Natural killer cell treated with Interleukin-12 subunit alpha and Interleukin-12 subunit beta and Interleukin-15 and Interleukin-18, amount 100 ng/mL, for 72 hours (primary cell): ENCODE data around the gene CDC45. TPM values are rescaled to one million over a fixed set of nuclear protein-coding genes. Genes with fewer than 3 reads are reported as not detected.
"Not testable (repeated sequence)": the region's sequence is repeated elsewhere in the genome, so short reads cannot be mapped to it uniquely, and the experiment has no call there.

ENCODE experiments used
- ATAC-seq, 2 donors: fragments of 150-1000 bp; cut with Tn5 transposase in 1 of 2; sonication (Bioruptor Pico), chemical (Tn5 transposase) in 1 of 2; 2 replicates each; pipeline ENCODE4 v1.10.0; 2021
- DNase-seq: peaks from one replicate; pipeline ENCODE4 v3.0.0; 2022; ENCODE audit warnings: low spot score
- H3K27ac Mint-ChIP-seq, 2 donors: 1 replicate in 1 of 2; 2 replicates in 1 of 2; pipeline ENCODE4 v1.8.0; 2022; ENCODE audit warnings: mixed read lengths in 2 of 2, mild to moderate bottlenecking in 1 of 2, moderate library complexity in 1 of 2
- H3K27me3 Mint-ChIP-seq, 2 donors: 1 replicate in 1 of 2; 2 replicates in 1 of 2; pipeline ENCODE4 v1.8.0; 2022; ENCODE audit warnings: mixed read lengths in 2 of 2
- H3K36me3 Mint-ChIP-seq: one replicate; pipeline ENCODE4 v1.8.0; 2022; ENCODE audit warnings: mixed read lengths
- H3K4me1 Mint-ChIP-seq, 2 donors: 1 replicate in 1 of 2; 2 replicates in 1 of 2; pipeline ENCODE4 v1.8.0; 2022; ENCODE audit warnings: low read depth in 2 of 2, mixed read lengths in 2 of 2, mild to moderate bottlenecking in 1 of 2
- H3K4me3 Mint-ChIP-seq: one replicate; pipeline ENCODE4 v1.8.0; 2022; ENCODE audit warnings: mixed read lengths
- H3K9me3 Mint-ChIP-seq: 2 replicates; pipeline ENCODE4 v1.8.0; 2022; ENCODE audit warnings: mixed read lengths
- total RNA-seq, 2 donors: library from RNA; stranded (reverse); gene quantifications; one replicate each; pipeline ENCODE4 v1.2.3, GENCODE V29; 2022

Gene CDC45, protein sequence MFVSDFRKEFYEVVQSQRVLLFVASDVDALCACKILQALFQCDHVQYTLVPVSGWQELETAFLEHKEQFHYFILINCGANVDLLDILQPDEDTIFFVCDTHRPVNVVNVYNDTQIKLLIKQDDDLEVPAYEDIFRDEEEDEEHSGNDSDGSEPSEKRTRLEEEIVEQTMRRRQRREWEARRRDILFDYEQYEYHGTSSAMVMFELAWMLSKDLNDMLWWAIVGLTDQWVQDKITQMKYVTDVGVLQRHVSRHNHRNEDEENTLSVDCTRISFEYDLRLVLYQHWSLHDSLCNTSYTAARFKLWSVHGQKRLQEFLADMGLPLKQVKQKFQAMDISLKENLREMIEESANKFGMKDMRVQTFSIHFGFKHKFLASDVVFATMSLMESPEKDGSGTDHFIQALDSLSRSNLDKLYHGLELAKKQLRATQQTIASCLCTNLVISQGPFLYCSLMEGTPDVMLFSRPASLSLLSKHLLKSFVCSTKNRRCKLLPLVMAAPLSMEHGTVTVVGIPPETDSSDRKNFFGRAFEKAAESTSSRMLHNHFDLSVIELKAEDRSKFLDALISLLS
- total RNA-seq = 100 to 1,000 TPM in 1 of 2 donors, 10 to 100 TPM in 1; 57.8 to 137 TPM

DNA sequence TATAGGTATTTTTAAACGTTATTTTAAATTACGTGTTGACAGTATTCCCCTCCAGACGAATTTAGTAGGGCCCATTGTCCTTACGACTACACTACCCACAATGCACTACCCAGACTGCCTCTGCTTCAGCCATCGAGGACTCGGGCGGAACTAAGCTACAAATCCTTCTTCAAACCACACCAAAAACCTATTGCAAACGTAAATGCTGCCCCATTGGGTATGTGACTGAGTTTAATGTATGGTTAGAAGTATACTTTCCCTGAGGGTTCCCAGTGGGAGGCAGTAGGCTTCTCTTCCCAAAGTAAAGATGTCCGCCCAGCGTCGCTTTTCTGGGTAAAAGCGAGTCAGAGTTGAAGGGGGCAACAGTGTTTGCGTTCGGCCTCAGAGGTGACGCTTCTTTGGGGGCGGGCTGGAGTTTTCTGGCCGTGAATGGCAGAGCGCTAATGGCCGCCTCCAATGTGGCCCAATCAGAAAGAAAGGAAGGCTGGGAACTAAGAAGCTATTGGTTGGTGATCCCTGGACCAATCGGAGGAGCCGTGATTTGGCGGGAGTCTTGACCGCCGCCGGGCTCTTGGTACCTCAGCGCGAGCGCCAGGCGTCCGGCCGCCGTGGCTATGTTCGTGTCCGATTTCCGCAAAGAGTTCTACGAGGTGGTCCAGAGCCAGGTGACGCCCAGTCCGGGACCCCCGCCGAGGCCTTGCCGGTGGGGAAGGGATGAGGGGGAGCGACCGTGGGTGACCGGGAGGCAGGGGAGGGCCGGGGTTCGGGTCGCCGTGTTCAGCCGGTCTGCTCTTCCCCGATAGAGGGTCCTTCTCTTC is at the start of gene CDC45:
Gene CDC45, plus strand, starts transcription at position 566 of the 818 bp plus-strand sequence. Its CDS starts 49 bp downstream, at position 615.
- Mint-ChIP-seq H3K9me3 (no peaks in the 10 kb centered on the region), H3K36me3 (peaks cover 11% of the 10 kb centered on the region), H3K4me3 (peak within 1 kb of the TSS; percentile 99), H3K27ac (peak within 1 kb of the TSS; percentile 95 to 100), H3K27me3 (no peaks in the 10 kb centered on the region), H3K4me1 (peaks cover 30 to 33% of the 10 kb centered on the region in 2 donors)
- ATAC-seq (peak; percentile 95 to 96), DNase-seq (peak; percentile 96)

DNA sequence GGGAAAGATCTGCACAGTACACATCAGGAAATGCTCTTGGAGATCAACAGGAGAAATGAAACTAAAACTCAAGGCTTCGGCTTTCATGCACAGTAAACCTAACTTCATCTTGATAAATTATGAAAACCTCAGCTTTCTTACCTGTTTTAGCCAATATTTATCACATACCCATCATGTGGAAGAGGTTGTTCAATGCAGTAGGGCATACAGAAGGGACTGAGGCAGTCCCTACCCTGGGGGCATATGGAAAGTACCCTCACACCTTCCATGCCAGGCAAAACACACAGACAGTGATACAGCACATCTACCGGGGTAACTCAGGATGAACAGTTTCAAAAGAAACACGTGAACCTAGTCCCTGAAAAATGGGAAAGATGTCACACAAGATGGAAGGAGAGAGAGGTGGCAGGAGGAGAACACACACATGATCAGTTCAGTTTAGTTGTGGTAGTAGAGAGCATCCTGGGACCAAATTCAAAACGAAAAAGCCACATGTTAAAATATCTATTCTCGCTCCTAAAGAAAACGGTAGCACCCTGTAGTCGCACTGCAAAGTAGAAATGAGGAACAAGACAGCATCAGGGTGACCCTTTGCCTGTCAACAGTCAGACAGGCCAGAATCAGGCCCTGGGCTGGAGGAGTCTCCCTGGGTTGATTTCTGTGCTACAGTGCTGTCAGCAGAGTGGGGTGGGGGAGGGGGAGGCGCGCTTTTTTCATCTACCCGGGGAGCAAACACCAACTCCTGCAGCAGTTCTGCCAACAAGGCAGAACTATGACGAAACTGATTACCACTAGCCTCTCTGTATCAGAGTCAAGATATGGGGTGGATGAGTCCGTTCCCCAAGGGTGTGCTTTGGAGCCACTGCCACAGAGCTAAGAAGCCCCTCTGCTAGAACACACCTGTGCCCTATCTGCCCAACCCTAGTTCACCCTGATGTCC is 49.5 kb upstream of the CDC45 start:
- Mint-ChIP-seq H3K36me3 (peaks cover 9% of the 10 kb centered on the region), H3K4me3 (peak overlapping the region; percentile 95), H3K9me3 (no peaks in the 10 kb centered on the region), H3K4me1 (peaks cover 42 to 53% of the 10 kb centered on the region in 2 donors), H3K27ac (peak overlapping the region; percentile 89 to 91), H3K27me3 (no peaks in the 10 kb centered on the region)
- ATAC-seq (no peak), DNase-seq (no peak)

DNA sequence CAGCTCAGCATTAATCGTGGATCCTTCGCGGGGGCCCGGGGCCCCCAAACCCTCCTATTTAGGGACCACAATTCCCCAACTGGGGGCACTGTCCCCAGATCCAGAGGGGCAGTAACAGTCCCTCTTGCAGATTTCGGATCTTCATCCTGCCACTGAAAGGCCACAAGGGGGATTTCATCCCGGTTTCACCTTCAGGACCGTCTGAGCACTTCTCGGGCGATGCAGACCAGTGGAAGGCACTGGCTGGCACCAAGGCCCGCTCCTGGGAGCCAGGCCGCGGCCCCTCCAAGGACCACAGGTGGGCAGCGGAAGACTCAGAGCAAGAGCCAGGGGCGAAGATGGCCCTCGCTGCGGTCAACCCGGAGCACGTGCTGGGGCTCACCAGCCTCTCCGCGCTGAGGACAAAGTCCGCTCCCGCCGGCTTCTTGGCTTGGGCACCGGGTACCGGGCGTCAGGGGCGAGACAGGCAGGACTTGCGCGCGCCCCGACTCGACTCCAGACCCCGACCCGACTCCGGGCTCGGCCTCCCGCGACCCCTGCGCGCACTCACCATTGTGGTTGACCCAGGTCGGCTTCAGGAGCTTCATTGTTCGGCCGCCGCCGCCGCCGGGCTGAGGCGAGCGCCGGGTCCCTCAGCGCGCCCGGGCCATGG is 48.7 kb upstream of the CDC45 start:
- Mint-ChIP-seq H3K4me3 (peak overlapping the region; percentile 95), H3K9me3 (no peaks in the 10 kb centered on the region), H3K36me3 (peaks cover 9% of the 10 kb centered on the region), H3K27ac (peak overlapping the region; percentile 89 to 91), H3K4me1 (peaks cover 40 to 53% of the 10 kb centered on the region in 2 donors), H3K27me3 (no peaks in the 10 kb centered on the region)
- ATAC-seq (no peak), DNase-seq (no peak)

DNA sequence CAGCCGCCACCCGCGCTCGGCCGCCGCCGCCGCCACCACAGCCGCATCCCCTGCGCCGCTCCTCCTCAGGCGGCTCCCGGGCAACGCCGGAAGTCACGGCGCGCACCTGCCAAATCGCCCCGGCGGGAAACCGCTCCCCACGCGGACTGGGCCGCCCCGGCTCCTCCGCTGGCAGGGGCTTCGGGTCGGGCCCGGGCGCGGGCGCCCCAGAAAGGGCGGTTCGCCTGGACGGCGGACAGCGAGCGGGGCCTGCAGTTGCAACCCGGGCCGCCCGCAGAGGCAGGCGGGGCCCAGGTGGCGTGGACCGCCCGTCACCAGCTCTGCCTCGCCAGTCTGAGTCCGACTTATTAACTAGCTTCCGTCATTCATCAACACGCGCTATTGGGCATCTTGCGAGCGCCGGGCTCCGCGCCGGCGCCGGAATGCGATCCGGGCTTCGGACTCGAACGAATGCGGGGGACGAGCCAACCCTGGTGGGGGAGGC is 48.0 kb upstream of the CDC45 start, which contains the start of gene HIRA:
Gene HIRA, minus strand, starts transcription at position 85 of the 484 bp plus-strand sequence. CDS start 257 bp downstream, outside the sequence.
- no peaks in the 10 kb centered on the region for H3K9me3 Mint-ChIP-seq
- DNase-seq (peak; percentile 88), ATAC-seq (peak; percentile 80 to 84)
- H3K36me3 Mint-ChIP-seq = peaks cover 9% of the 10 kb centered on the region
- H3K27ac Mint-ChIP-seq = peak within 1 kb of the TSS; percentile 91 to 92
- H3K27me3 Mint-ChIP-seq = no peaks in the 10 kb centered on the region
- peaks cover 33 to 48% of the 10 kb centered on the region in 2 donors for H3K4me1 Mint-ChIP-seq
- H3K4me3 Mint-ChIP-seq = peak within 1 kb of the TSS; percentile 95

DNA sequence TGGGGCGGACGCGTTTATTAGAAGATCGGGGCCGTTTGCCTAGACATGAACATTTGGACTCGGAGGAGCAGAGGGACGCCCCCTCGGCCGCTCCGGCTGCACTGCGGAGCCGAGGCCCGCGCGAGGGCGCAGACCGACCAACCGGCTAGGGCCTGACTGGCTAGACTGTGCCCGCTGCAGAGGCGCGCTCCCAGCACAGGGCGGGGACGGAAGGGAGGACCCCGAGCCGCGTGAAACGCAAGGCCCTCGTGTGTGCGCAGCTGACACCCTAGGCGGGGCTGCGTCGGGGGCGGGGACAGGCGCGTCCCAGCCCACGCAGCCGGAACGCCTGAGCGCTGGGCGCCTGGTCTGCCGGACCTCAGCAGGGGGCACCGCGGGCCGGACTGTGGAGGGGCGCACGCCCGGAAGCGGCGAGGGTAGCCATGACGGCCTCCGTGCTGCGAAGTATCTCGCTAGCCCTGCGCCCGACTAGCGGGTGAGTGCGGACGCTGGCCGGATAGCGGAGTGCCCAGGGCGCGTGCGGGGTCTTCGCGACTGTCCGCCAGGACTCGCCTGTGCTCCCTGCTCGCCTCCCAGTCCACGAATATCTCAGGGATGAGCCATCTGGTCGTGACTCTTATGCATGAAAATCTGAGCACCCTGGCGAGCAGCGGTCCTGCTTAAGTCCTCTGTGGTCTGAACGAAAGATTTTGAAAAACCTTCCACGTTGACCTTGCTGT is 47.4 kb upstream of the CDC45 start, which contains the start of gene MRPL40:
Gene MRPL40, plus strand, starts transcription at position 413 of the 719 bp plus-strand sequence. Its CDS starts 10 bp downstream, at position 423.
- peak; percentile 95 for ATAC-seq
- peak within 1 kb of the TSS; percentile 95 for H3K4me3 Mint-ChIP-seq

DNA sequence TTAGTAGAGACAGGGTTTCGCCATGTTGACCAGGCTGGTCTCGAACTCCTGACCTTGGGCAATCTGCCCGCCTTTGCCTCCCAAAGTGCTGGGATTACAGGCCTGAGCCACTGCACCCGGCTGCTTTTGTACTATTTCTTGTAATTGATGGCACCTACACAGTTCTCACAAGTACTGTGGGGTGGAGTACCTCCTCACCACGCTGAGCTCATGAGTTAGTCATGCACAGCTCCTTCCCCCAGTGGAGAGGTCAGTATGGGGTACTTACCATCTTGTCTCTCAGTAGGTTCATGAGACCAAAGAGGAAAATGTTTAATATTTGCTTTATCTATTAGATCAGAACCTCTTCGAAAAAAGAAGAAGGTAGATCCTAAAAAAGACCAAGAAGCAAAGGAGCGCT is 45.3 kb upstream of the CDC45 start:
- peak overlapping the region; percentile 95 for H3K4me3 Mint-ChIP-seq
- ATAC-seq (no peak), DNase-seq (no peak)
- H3K27ac Mint-ChIP-seq = peak overlapping the region; percentile 89 to 92
- no peaks in the 10 kb centered on the region for H3K27me3 Mint-ChIP-seq
- no peaks in the 10 kb centered on the region for H3K9me3 Mint-ChIP-seq
- peaks cover 14 to 36% of the 10 kb centered on the region in 2 donors for H3K4me1 Mint-ChIP-seq
- H3K36me3 Mint-ChIP-seq = peaks cover 9% of the 10 kb centered on the region

More for the DNA sequence above, 47.4 kb upstream of the CDC45 start, which contains the start of gene MRPL40:
- Mint-ChIP-seq H3K4me1 (peaks cover 27 to 43% of the 10 kb centered on the region in 2 donors), H3K27ac (peak within 1 kb of the TSS; percentile 89 to 92), H3K27me3 (no peaks in the 10 kb centered on the region), H3K9me3 (no peaks in the 10 kb centered on the region), H3K36me3 (peaks cover 9% of the 10 kb centered on the region)
- DNase-seq = peak; percentile 97

DNA sequence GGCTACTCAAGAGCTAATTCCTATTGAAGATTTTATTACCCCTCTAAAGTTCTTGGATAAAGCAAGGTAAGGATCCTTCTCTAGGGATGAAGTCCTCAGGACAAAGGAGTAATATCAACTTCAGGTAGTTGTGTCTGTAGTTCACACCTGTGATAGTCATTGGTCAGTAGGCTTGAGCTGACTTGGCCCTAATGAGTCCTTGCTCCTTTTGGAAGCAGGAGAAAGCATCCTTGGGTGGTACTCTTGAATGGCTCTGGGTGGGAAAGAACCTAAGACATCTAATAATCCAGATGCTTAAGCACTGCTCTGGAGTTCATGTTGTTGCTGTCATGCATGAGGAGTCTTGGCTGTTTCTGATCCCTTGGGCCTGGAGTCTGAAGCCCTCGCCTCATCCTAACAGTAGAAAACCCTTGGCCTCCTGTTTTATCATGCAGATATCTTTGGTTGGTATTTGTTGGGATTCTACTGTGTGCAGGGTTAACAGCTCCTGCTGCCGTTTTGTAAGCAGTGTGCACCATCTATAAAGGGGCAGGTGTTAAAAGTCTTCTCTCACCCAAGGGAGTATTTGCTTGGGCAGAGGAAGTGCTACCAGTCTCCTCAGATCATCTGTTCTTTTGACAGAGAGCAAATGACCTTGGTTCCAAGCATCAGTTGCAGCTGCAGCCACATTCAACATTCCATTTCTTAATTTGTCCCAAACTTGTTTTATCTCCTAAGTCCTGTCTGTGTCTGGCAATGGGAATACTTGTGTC is 44.7 kb upstream of the CDC45 start:
- Mint-ChIP-seq H3K9me3 (no peaks in the 10 kb centered on the region), H3K27ac (peak overlapping the region; percentile 89 to 92), H3K4me1 (peaks cover 8 to 30% of the 10 kb centered on the region in 2 donors), H3K36me3 (peaks cover 4% of the 10 kb centered on the region), H3K27me3 (no peaks in the 10 kb centered on the region), H3K4me3 (no peak overlapping the region)
- no peak for ATAC-seq
- DNase-seq = no peak

DNA sequence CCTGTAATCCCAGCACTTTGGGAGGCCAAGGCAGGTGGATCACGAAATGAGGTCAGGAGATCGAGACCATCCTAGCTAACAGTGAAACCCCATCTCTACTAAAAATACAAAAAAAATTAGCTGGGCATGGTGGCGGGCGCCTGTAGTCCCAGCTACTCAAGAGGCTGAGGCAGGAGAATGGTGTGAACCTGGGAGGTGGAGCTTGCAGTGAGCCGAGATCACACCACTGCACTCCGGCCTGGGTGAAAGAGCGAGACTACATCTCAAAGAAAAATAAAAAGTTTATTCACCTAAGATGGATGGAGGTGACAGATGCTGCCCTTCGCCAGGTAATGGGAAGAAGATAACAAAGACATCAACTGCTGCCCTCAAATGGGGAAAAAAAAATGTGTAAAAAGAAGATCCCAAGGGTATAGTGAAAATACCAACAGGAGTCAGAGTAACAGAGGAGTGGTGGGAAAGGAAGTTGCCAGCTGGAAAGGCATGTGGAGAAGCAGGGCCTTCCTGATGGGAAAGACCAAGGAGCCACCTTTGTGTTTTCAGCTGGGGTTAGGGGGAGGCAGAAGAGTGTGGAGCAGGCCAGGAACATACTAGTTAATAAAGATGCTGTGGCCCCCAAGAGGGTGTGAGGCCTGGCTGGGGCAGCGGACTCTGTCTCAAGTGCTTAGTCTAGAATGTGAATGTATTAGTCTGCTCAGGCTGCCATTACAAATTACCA is 43.1 kb upstream of the CDC45 start:
- H3K9me3 Mint-ChIP-seq, ATAC-seq, H3K27me3 Mint-ChIP-seq, H3K36me3 Mint-ChIP-seq, H3K4me3 Mint-ChIP-seq, DNase-seq: not testable (repeated sequence)
- Mint-ChIP-seq H3K4me1 (peaks cover 0 to 22% of the 10 kb centered on the region in 2 donors), H3K27ac (peak overlapping the region in 1 of 2 donors; percentile 30)

DNA sequence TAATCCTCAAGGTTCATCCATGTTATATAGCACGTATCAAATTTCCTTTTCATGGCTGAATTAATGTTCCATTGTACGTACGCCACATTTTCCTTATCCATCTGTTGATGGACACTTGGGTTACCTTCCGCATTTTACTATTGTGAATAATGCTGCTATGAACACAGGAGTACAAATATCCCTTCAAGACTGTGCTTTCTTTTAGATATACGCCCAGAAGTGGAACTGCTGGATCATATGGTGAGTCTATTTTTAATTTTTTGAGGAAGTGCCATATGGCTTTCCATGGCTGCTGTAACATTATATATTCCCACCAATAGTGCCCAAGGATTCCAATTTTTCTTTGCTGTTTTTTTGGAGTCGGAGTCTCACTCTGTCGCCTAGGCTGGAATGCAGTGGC is 41.4 kb upstream of the CDC45 start:
- no peaks in the 10 kb centered on the region for H3K36me3 Mint-ChIP-seq
- H3K27me3 Mint-ChIP-seq = no peaks in the 10 kb centered on the region
- peak overlapping the region in 1 of 2 donors; percentile 9 for H3K27ac Mint-ChIP-seq
- H3K4me1 Mint-ChIP-seq = peaks cover 5 to 24% of the 10 kb centered on the region in 2 donors
- H3K4me3 Mint-ChIP-seq = no peak overlapping the region
- no peak for DNase-seq
- H3K9me3 Mint-ChIP-seq = no peaks in the 10 kb centered on the region
- ATAC-seq = no peak

DNA sequence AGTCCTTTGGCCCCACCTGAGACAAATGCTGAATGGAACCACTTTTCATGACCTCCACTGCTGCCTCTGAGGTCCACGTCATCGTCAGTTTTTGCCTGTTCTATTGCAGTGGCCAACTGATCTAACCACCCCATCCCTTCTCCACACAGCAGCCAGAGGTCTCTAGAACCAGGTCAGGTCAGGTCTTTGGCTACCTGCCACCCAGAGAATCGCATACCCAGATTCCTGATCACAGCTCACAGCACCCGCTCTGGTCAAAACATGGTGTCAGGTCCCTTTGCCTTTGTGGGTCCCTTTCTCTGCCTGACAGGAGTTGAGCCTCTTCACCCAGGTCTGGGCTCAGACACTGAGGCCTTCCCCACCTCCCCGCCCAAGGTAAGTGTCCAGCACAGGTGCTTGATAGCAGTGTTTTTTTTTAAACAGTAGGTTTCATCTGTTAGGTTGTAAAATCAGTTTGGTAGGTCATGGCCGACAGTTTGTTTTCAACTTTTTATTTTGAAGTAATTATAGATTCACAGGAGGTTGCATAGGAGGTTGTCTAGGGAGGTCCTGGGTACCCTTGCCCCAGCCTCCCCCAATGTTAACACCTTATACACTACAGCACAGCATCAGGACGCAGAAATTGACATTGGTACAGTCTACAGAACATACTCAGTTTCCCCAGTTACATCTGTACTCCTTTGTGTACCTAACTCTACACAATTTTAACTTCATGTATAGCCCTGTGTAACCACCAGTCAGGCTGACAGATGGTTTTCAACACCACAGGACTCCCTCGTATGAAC is 39.1 kb upstream of the CDC45 start:
- Mint-ChIP-seq H3K4me3 (no peak overlapping the region), H3K9me3 (no peaks in the 10 kb centered on the region), H3K36me3 (no peaks in the 10 kb centered on the region), H3K27ac (no peak overlapping the region), H3K27me3 (no peaks in the 10 kb centered on the region), H3K4me1 (peaks cover 15 to 27% of the 10 kb centered on the region in 2 donors)
- no peak for ATAC-seq
- DNase-seq = peak; percentile 31
